GM06990 (cell line): ENCODE measurements around the gene SPPL2C.

Experiments used
- DNase-seq: peaks from one replicate; pipeline ENCODE4 v3.0.0-alpha.2; 2011; ENCODE audit not compliant: insufficient read length; ENCODE audit errors: extremely low read depth
- H3K27me3 ChIP-seq: replicated peaks from 2 replicates; pipeline ENCODE4 v1.6.0; 2011; ENCODE audit warnings: low read length; ENCODE audit not compliant: control insufficient read depth, insufficient read depth
- H3K36me3 ChIP-seq: 2 replicates; pipeline ENCODE4 v1.5.1; 2011; ENCODE audit warnings: low read length; ENCODE audit not compliant: control insufficient read depth, insufficient read depth
- H3K4me3 ChIP-seq: replicated peaks from 2 replicates; pipeline ENCODE4 v1.5.1; 2011; ENCODE audit warnings: low read depth, mild to moderate bottlenecking, control low read depth, low read length
- CTCF ChIP-seq: IDR thresholded peaks from 2 replicates; pipeline ENCODE4 v1.5.1; 2011; ENCODE audit warnings: low read length, control low read depth, mild to moderate bottlenecking, inconsistent platforms; ENCODE audit not compliant: insufficient read depth, poor library complexity, severe bottlenecking

The SPPL2C gene

GRCh38 chr17:45818699-45819098, 26.0 kb upstream of the SPPL2C start:
- H3K4me3 ChIP-seq: no peak overlapping the region
- no peak for DNase-seq
- no peaks in the 10 kb centered on the region for H3K36me3 ChIP-seq
- TF ChIP-seq CTCF: no peak
- H3K27me3 ChIP-seq: no peaks in the 10 kb centered on the region; the same call in 1 of the 2 replicates

- DNase-seq: no peak
- Histone ChIP-seq H3K4me3 (no peak overlapping the region), H3K36me3 (no peaks in the 10 kb centered on the region), H3K27me3 (no peaks in the 10 kb centered on the region; the same call in 1 of the 2 replicates)
- TF ChIP-seq CTCF: no peak
Observed at GRCh38 chr17:45819632-45820031, 25.0 kb upstream of the SPPL2C start.

GRCh38 chr17:45820052-45820780, 24.5 kb upstream of the SPPL2C start:
- Histone ChIP-seq H3K36me3 (no peaks in the 10 kb centered on the region), H3K4me3 (no peak overlapping the region), H3K27me3 (no peaks in the 10 kb centered on the region; the same call in 1 of the 2 replicates)
- no peak for TF ChIP-seq CTCF
- DNase-seq: no peak

GRCh38 chr17:45821147-45821546, 23.5 kb upstream of the SPPL2C start:
- H3K27me3 ChIP-seq: no peaks in the 10 kb centered on the region; the same call in 1 of the 2 replicates
- TF ChIP-seq CTCF: no peak

GRCh38 chr17:45823598-45823997, 21.1 kb upstream of the SPPL2C start:
- no peaks in the 10 kb centered on the region; the same call in 1 of the 2 replicates for H3K27me3 ChIP-seq
- no peak overlapping the region for H3K4me3 ChIP-seq
- no peak for TF ChIP-seq CTCF
- no peak for DNase-seq
- no peaks in the 10 kb centered on the region for H3K36me3 ChIP-seq

More at GRCh38 chr17:45821147-45821546, 23.5 kb upstream of the SPPL2C start:
- no peak for DNase-seq
- Histone ChIP-seq H3K36me3 (no peaks in the 10 kb centered on the region), H3K4me3 (no peak overlapping the region)
